ENCODE measurements around the gene HTT-AS.

- TF ChIP-seq POLR2A (IDR thresholded peaks at IDR 0.05) = no peak
- TF ChIP-seq, protein P1, sequence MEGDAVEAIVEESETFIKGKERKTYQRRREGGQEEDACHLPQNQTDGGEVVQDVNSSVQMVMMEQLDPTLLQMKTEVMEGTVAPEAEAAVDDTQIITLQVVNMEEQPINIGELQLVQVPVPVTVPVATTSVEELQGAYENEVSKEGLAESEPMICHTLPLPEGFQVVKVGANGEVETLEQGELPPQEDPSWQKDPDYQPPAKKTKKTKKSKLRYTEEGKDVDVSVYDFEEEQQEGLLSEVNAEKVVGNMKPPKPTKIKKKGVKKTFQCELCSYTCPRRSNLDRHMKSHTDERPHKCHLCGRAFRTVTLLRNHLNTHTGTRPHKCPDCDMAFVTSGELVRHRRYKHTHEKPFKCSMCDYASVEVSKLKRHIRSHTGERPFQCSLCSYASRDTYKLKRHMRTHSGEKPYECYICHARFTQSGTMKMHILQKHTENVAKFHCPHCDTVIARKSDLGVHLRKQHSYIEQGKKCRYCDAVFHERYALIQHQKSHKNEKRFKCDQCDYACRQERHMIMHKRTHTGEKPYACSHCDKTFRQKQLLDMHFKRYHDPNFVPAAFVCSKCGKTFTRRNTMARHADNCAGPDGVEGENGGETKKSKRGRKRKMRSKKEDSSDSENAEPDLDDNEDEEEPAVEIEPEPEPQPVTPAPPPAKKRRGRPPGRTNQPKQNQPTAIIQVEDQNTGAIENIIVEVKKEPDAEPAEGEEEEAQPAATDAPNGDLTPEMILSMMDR (IDR thresholded peaks at IDR 0.05) = no peak
Observed at GRCh38 chr4:3066836-3067400, 7.4 kb downstream of the HTT-AS start.
